Bronchial epithelial cell (primary cell): ENCODE data around the gene SLC9A1. TPM values are rescaled to one million over a fixed set of nuclear protein-coding genes. Genes with fewer than 3 reads are reported as not detected.
"Not testable (repeated sequence)": the region's sequence is repeated elsewhere in the genome, so short reads cannot be mapped to it uniquely, and the experiment has no call there.

Experiments used
- DNase-seq: peaks from one replicate; pipeline ENCODE4 v3.0.0-alpha.2; 2010; ENCODE audit warnings: low read depth
- FAIRE-seq: peaks from 2 replicates; lab custom pipeline; 2011; peaks lifted over from hg19 to GRCh38; lab: Jason Lieb, UNC
- H3K27me3 ChIP-seq: 2 replicates; pipeline ENCODE4 v1.5.1; 2011; ENCODE audit warnings: low read length; ENCODE audit not compliant: control insufficient read depth, insufficient read depth
- H3K36me3 ChIP-seq: 2 replicates; pipeline ENCODE4 v1.5.1; 2011; ENCODE audit warnings: low read length; ENCODE audit not compliant: control insufficient read depth, insufficient read depth
- H3K4me3 ChIP-seq: 2 replicates; pipeline ENCODE4 v1.5.1; 2011; ENCODE audit warnings: mild to moderate bottlenecking, low read depth, low read length, control low read depth
- CTCF ChIP-seq: IDR thresholded peaks from 2 replicates; pipeline ENCODE4 v1.5.1; 2011; ENCODE audit warnings: mild to moderate bottlenecking, moderate library complexity, low read length, control low read depth, inconsistent platforms; ENCODE audit not compliant: insufficient read depth, severe bottlenecking
- total RNA-seq: library from RNA; depleted of rRNA; stranded (reverse); fragments of >200 nt; gene quantifications from 2 replicates; pipeline ENCODE4 v1.2.1, GENCODE V29; 2014

Gene SLC9A1
- total RNA-seq, 1 donor from 2014 or later, result 5.0 TPM

- no peak for TF ChIP-seq CTCF
- DNase-seq (no peak), FAIRE-seq (no peak)
- no peaks in the 10 kb centered on the region for H3K27me3 ChIP-seq
- H3K36me3 ChIP-seq, result peaks cover 7% of the 10 kb centered on the region
- H3K4me3 ChIP-seq, result no peak overlapping the region
These were observed 22.8 kb downstream of the SLC9A1 start for GRCh38 chr1:27132147-27132546.

- H3K4me3 ChIP-seq, result no peak overlapping the region
- DNase-seq, result no peak
- TF ChIP-seq CTCF, result no peak
- no peaks in the 10 kb centered on the region for H3K27me3 ChIP-seq
- FAIRE-seq, result no peak
- peaks cover 12% of the 10 kb centered on the region for H3K36me3 ChIP-seq
These were observed 24.1 kb downstream of the SLC9A1 start for GRCh38 chr1:27130798-27131197.

- Histone ChIP-seq H3K27me3 (no peaks in the 10 kb centered on the region), H3K36me3 (peaks cover 12% of the 10 kb centered on the region), H3K4me3 (no peak overlapping the region)
- no peak for TF ChIP-seq CTCF
- DNase-seq (no peak), FAIRE-seq (no peak)
These were observed 25.7 kb downstream of the SLC9A1 start for GRCh38 chr1:27129225-27129624.

- no peaks in the 10 kb centered on the region for H3K27me3 ChIP-seq
- no peak for FAIRE-seq
- H3K36me3 ChIP-seq, result peaks cover 12% of the 10 kb centered on the region
- DNase-seq, result no peak
- no peak for TF ChIP-seq CTCF
- H3K4me3 ChIP-seq, result no peak overlapping the region
These were observed 27.5 kb downstream of the SLC9A1 start for GRCh38 chr1:27127419-27127818.

GRCh38 chr1:27126391-27126790 lies 28.5 kb downstream of the SLC9A1 start:
- Histone ChIP-seq H3K36me3 (peaks cover 12% of the 10 kb centered on the region), H3K4me3 (no peak overlapping the region), H3K27me3 (no peaks in the 10 kb centered on the region)
- TF ChIP-seq CTCF, result no peak
- DNase-seq, result no peak
- FAIRE-seq, result no peak

- FAIRE-seq, result not testable (repeated sequence)
These were observed 29.8 kb downstream of the SLC9A1 start for GRCh38 chr1:27125125-27125524.

More at GRCh38 chr1:27125125-27125524, 29.8 kb downstream of the SLC9A1 start:
- not testable (repeated sequence) for H3K36me3 ChIP-seq, DNase-seq, H3K27me3 ChIP-seq, H3K4me3 ChIP-seq
